Measurements from ENCODE around the gene TTF2. TPM values are rescaled to one million over a fixed set of nuclear protein-coding genes. Genes with fewer than 3 reads are reported as not detected.

Gene TTF2
- polyA plus RNA-seq, 1 experiment = 12.4 TPM

DNA sequence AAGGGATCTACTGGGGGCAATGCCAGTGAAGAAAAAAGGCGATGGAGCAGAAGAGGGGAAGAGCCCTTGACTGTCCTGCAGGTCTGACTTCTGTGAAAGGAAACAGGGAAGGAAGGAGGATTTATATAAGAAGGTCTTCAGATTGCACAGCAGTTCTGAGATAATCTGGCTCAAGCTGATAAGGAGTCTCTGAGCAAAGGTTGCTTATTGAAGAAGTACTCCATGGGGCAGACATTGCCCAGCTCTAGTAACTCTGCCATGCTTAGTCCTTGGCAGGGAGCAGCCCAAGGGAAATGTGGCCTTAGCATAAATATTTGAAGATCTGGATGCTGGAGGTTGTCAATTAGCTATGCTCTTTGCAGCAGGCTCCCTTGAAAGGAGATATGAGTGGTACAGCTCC is 15.9 kb upstream of the TTF2 start:
- ChIA-PET CTCF (interaction anchor here (0.5 to 1.0 kb wide), 2 partner anchors 10 to 307 kb away, joined by 3 to 5 read pairs; no protein-coding TSS in a partner anchor), POLR2A (no interaction called here)
- DNase-seq (ENCODE audit: low read depth, low spot score) = no peak
- TF ChIP-seq, protein P1, sequence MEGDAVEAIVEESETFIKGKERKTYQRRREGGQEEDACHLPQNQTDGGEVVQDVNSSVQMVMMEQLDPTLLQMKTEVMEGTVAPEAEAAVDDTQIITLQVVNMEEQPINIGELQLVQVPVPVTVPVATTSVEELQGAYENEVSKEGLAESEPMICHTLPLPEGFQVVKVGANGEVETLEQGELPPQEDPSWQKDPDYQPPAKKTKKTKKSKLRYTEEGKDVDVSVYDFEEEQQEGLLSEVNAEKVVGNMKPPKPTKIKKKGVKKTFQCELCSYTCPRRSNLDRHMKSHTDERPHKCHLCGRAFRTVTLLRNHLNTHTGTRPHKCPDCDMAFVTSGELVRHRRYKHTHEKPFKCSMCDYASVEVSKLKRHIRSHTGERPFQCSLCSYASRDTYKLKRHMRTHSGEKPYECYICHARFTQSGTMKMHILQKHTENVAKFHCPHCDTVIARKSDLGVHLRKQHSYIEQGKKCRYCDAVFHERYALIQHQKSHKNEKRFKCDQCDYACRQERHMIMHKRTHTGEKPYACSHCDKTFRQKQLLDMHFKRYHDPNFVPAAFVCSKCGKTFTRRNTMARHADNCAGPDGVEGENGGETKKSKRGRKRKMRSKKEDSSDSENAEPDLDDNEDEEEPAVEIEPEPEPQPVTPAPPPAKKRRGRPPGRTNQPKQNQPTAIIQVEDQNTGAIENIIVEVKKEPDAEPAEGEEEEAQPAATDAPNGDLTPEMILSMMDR (IDR thresholded peaks at IDR 0.05; ENCODE audit: low read depth, low read length) = no peak
- Histone ChIP-seq H3K27me3 (ENCODE audit: control insufficient read depth, insufficient read depth, low read length) (peaks cover 3% of the 10 kb centered on the region), H3K4me3 (ENCODE audit: low read depth, low read length) (no peak overlapping the region), H3K27ac (ENCODE audit: low read depth, low read length) (no peak overlapping the region), H3K9me3 (ENCODE audit: control insufficient read depth, insufficient read depth, low read length) (no peaks in the 10 kb centered on the region)

DNA sequence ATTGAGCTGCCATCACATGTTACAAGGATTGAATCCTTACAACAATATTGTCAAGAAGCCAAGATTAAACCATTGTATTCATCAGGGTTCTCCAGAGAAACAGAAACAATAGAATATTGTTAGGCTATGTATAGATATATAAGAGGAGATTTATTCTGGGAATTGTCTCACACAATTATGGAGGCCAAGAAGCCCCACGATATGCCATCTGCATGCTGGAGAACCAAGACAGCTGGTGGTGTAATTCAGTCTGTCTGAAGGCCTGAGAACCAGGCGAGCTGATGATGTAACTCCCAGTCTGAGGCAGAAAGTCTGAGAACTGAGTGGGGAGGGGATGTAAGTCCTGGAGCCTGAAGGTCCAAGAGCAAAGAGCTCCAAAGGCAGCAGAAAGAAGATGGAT is 14.5 kb upstream of the TTF2 start:
- ChIA-PET POLR2A (no interaction called here), CTCF (no interaction called here)
- no peak for DNase-seq (ENCODE audit: low read depth, low spot score)
- H3K9me3 ChIP-seq (ENCODE audit: control insufficient read depth, insufficient read depth, low read length) = no peaks in the 10 kb centered on the region
- peaks cover 3% of the 10 kb centered on the region for H3K27me3 ChIP-seq (ENCODE audit: control insufficient read depth, insufficient read depth, low read length)
- no peak overlapping the region for H3K27ac ChIP-seq (ENCODE audit: low read depth, low read length)
- H3K4me3 ChIP-seq (ENCODE audit: low read depth, low read length) = no peak overlapping the region
- TF ChIP-seq, protein P1 (IDR thresholded peaks at IDR 0.05; ENCODE audit: low read depth, low read length) = no peak

DNA sequence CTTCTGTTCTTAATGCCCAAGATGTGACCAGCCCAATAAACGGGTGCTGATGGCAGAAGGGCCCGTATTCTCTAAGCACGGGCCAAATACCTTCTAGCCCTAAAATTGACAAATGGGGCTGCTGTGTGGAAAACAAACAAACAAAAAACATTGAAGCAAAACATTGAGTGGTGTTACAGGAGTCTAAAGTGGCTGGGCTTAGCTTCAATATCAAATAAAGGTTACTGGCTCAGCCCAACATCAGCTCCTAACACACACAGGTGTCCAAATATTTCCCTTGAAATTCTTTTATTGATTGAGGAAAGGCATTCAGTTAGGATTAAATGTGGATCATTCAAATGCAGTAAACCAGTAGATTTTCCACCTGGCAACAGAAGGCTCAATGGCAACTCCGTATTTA is 13.3 kb upstream of the TTF2 start:
- no peak for DNase-seq (ENCODE audit: low read depth, low spot score)
- no peak overlapping the region for H3K4me3 ChIP-seq (ENCODE audit: low read depth, low read length)
- ChIA-PET CTCF (interaction anchor here (1.1 kb wide), 1 partner anchor 21 kb away, joined by 3 read pairs; no protein-coding TSS in a partner anchor), POLR2A (no interaction called here)
- peaks cover 7% of the 10 kb centered on the region for H3K27me3 ChIP-seq (ENCODE audit: control insufficient read depth, insufficient read depth, low read length)
- H3K9me3 ChIP-seq (ENCODE audit: control insufficient read depth, insufficient read depth, low read length) = no peaks in the 10 kb centered on the region
- TF ChIP-seq, protein P1 (IDR thresholded peaks at IDR 0.05; ENCODE audit: low read depth, low read length) = no peak
- no peak overlapping the region for H3K27ac ChIP-seq (ENCODE audit: low read depth, low read length)

DNA sequence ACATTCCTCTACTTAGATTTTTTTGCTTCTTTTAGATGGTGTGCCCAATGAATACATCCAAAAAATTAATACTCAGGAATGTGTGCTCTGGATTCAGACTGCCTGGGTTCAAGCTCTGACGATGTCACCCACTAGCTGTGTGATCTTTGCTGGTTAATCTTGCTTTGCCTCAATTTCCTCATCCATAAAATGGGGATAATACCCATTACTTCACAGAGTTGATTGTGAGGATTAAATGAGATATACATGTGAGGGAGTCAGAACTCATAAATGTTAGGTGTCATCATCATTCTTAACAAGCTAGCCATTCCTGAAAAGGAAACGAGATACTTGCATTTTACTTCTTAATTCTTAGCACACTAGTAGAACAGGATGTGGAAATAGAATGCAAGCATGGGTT is 12.9 kb upstream of the TTF2 start:
- ChIA-PET POLR2A (no interaction called here), CTCF (interaction anchor here (1.0 to 2.6 kb wide), 3 partner anchors 13 to 322 kb away, joined by 3 to 8 read pairs (median 3); partner anchors contain the start of gene TTF2)
- DNase-seq (ENCODE audit: low read depth, low spot score) = no peak
- H3K9me3 ChIP-seq (ENCODE audit: control insufficient read depth, insufficient read depth, low read length) = no peaks in the 10 kb centered on the region
- no peak overlapping the region for H3K4me3 ChIP-seq (ENCODE audit: low read depth, low read length)
- H3K27ac ChIP-seq (ENCODE audit: low read depth, low read length) = no peak overlapping the region
- TF ChIP-seq, protein P1 (IDR thresholded peaks at IDR 0.05; ENCODE audit: low read depth, low read length) = no peak
- peaks cover 7% of the 10 kb centered on the region for H3K27me3 ChIP-seq (ENCODE audit: control insufficient read depth, insufficient read depth, low read length)

DNA sequence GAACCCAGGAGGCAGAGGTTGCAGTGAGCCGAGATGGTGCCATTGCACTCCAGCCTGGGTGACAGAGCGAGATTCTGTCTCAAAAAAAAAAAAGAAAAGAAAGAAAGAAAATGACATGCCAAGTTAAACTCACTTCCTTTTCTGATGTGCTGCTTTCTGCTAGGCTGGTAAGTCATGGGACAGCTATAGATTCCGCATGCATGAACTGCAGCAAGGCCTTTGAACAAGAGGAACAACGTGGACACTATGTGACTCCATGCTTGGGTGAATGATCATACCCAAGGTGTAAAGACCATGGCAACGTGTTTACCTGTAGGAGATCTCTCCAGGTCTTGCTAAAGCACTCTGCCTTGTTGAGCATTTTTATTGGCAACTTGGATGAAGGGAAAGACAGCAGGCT is 10.3 kb upstream of the TTF2 start:
- ChIA-PET POLR2A (no interaction called here), CTCF (interaction anchor here (1.4 kb wide), 1 partner anchor 313 kb away, joined by 4 read pairs; no protein-coding TSS in a partner anchor)
- Histone ChIP-seq H3K4me3 (ENCODE audit: low read depth, low read length) (no peak overlapping the region), H3K27ac (ENCODE audit: low read depth, low read length) (no peak overlapping the region), H3K9me3 (ENCODE audit: control insufficient read depth, insufficient read depth, low read length) (no peaks in the 10 kb centered on the region), H3K27me3 (ENCODE audit: control insufficient read depth, insufficient read depth, low read length) (peaks cover 7% of the 10 kb centered on the region)
- no peak for DNase-seq (ENCODE audit: low read depth, low spot score)
- TF ChIP-seq, protein P1 (IDR thresholded peaks at IDR 0.05; ENCODE audit: low read depth, low read length) = no peak

Measured in AG04450 (cell line).